Brain microvascular endothelial cell (primary cell): Measurements from ENCODE around the gene PURB.

Experiments
- DNase-seq: peaks from one replicate; pipeline ENCODE4 v3.0.0-alpha.2; 2020
- H3K27ac ChIP-seq: fragments of 250-450 bp; sonication (Bioruptor Pico); 2 replicates; pipeline ENCODE4 v1.5.1; 2020; ENCODE audit warnings: mild to moderate bottlenecking, moderate library complexity
- H3K27me3 ChIP-seq: fragments of 250-450 bp; sonication (Bioruptor Pico); replicated peaks from 2 replicates; pipeline ENCODE4 v1.5.1; 2020; ENCODE audit warnings: mild to moderate bottlenecking
- H3K36me3 ChIP-seq: fragments of 250-450 bp; sonication (Bioruptor Pico); replicated peaks from 2 replicates; pipeline ENCODE4 v1.5.1; 2020; ENCODE audit warnings: mild to moderate bottlenecking
- H3K4me3 ChIP-seq: 2 replicates; pipeline ENCODE4 v1.5.1; 2011; ENCODE audit warnings: low read depth, mild to moderate bottlenecking, control low read depth, low read length, moderate library complexity
- in situ Hi-C: cut with HindIII; loops from 2 replicates; pipeline ENCODE4 v1.10.0; 2017; ENCODE audit warnings: low sequenced_read_pairs, low pct_ligation_motif_present
- TF ChIP-seq, protein P1 (sequence below): IDR thresholded peaks from 2 replicates; pipeline ENCODE4 v1.5.1; 2011; ENCODE audit warnings: low read depth, mild to moderate bottlenecking, moderate library complexity, low read length, control low read depth, inconsistent platforms; ENCODE audit errors: missing control alignments

PURB gene

DNA sequence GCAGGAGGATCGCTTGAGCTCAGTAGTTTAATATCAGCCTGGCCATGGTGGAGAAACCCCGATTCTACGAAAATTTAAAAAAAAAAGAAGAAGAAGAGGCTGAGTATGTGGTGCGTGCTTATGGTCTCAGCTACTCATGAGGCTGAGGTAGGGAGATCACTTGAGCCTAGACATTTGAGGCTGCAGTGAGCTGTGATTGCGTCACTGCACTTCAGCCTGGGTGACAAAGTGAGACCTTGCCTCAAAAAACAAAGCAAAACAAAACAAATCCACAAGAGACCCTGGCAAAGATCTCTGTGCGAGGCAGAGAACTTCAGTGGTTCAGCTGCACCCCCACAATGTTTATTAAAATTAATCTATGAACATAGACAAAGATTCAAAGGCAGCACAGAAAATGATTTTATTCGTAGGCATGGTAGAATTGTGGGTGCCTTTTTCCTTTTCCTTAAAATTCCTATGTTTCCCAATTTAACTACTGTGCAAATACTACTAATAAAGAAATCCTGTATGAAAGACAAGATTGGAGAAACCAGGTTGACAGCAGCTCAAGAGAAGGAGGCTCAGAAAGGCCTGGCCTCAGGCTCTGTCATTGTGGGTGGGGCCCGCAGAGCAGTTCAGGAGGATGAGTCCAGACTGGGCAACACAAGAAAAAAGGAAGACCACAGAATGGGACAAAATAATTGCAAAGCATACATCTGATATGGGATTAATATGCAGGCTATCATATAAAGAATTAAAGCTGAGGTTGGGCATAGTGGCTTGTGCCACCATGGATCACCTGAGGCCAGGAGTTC is 24.5 kb upstream of the PURB start:
- H3K4me3 ChIP-seq = no peak overlapping the region
- no peaks in the 10 kb centered on the region for H3K27me3 ChIP-seq
- H3K36me3 ChIP-seq = no peaks in the 10 kb centered on the region
- no peak overlapping the region for H3K27ac ChIP-seq
- in situ Hi-C loops = no loop called here
- DNase-seq = no peak
- TF ChIP-seq, protein P1, sequence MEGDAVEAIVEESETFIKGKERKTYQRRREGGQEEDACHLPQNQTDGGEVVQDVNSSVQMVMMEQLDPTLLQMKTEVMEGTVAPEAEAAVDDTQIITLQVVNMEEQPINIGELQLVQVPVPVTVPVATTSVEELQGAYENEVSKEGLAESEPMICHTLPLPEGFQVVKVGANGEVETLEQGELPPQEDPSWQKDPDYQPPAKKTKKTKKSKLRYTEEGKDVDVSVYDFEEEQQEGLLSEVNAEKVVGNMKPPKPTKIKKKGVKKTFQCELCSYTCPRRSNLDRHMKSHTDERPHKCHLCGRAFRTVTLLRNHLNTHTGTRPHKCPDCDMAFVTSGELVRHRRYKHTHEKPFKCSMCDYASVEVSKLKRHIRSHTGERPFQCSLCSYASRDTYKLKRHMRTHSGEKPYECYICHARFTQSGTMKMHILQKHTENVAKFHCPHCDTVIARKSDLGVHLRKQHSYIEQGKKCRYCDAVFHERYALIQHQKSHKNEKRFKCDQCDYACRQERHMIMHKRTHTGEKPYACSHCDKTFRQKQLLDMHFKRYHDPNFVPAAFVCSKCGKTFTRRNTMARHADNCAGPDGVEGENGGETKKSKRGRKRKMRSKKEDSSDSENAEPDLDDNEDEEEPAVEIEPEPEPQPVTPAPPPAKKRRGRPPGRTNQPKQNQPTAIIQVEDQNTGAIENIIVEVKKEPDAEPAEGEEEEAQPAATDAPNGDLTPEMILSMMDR = no peak

DNA sequence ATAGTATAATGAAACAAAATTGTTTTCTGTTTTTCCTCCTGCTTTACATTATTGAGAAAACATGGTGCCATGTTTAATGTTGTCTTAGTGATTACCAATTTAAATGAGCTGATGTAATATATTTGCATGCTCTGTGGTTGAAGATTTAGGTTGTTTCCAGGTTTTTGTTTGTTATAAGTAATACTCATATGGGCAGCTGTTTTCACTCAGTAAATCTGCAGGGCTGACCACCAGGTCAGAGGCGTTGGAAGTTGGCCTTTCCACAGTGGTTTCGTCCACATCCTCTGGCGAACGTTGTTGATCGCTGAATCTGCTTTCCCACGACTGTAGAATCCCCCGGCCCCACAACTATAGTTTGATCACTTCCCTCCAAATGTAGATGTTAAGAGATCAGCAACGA is 21.6 kb upstream of the PURB start:
- Histone ChIP-seq H3K36me3 (no peaks in the 10 kb centered on the region), H3K27me3 (no peaks in the 10 kb centered on the region), H3K27ac (no peak overlapping the region), H3K4me3 (no peak overlapping the region)
- TF ChIP-seq, protein P1 = no peak
- no peak for DNase-seq
- in situ Hi-C loops = no loop called here

DNA sequence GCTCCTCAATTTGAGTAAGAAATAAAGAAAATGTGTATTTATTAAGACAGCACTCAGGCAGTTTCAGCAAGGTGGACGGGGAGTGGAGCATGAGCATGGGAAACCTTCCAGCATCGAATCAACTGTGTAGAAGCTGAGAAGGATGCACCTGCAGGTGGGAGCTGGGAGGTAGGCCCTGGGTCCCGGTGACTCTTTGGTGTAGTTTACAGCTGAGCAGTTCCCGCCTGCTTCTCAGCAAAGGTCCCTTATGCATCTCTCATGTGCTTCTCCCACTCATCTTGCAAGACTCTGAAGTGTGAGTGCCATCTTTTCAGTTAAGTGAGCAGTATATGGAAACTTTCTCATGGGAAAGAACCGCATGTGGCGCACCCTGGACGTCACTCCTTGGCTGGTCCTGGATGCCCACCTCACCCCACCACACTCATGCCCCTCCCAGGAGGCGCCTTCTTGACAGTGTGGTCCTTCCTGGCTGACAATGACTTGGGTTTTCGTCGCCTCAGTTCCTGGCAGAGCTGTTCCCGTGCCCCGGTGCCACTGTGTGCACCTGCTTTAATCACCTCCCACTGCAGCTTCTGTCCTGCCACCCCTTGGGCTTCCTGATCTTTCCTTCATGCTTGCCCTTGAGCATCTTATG is 19.8 kb upstream of the PURB start:
- H3K4me3 ChIP-seq = no peak overlapping the region
- H3K36me3 ChIP-seq = no peaks in the 10 kb centered on the region
- no peak for DNase-seq
- no peaks in the 10 kb centered on the region for H3K27me3 ChIP-seq
- H3K27ac ChIP-seq = no peak overlapping the region
- TF ChIP-seq, protein P1 = no peak
- in situ Hi-C loops = no loop called here

DNA sequence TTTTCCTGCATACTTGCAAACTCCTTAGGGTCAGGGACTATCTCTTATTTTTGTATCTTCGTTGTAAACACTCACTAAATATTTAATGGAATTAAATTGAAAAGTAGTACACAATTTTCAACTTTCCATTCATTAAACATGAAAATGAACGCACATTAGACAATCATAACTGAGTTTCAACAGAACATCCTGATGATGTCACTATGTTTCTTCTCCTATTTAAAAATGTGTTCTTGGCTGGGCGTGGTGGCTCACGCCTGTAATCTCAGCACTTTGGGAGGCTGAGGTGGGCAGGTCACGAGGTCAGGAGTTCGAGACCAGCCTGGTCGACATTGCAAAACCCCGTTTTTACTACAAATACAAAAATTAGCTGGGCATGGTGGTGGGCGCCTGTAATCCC is 14.1 kb upstream of the PURB start:
- Histone ChIP-seq H3K36me3 (no peaks in the 10 kb centered on the region), H3K27me3 (no peaks in the 10 kb centered on the region), H3K4me3 (no peak overlapping the region), H3K27ac (no peak overlapping the region)
- TF ChIP-seq, protein P1 = no peak
- DNase-seq = no peak
- in situ Hi-C loops = no loop called here

DNA sequence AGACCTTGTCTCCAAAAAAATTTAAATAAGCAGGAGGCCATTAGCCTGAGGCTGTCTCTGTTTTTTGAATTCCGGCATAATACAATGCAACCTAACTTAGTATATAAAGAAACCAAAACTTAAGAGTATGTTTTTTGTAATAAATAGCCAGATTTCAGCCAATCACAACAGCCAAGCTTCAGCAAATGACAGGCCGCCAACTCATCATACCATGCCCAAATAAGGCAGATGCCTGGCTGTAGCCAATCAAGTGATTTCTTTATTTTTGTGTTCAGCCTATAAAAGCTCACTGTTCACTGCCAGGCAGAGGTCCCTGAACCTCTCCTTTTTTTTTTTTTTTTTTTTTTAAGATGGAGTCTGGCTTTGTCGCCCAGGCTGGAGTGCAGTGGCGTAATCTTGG is 12.7 kb upstream of the PURB start:
- DNase-seq = no peak
- no peak overlapping the region for H3K27ac ChIP-seq
- H3K27me3 ChIP-seq = no peaks in the 10 kb centered on the region
- H3K36me3 ChIP-seq = no peaks in the 10 kb centered on the region
- TF ChIP-seq, protein P1 = no peak
- in situ Hi-C loops = no loop called here
- H3K4me3 ChIP-seq = no peak overlapping the region
